Non-pigmented ciliary epithelial cell (primary cell): ENCODE results near the gene INPP5J.
"Not testable (repeated sequence)": the region's sequence is repeated elsewhere in the genome, so short reads cannot be mapped to it uniquely, and the experiment has no call there.

Experiments
- DNase-seq: peaks from one replicate; pipeline ENCODE4 v3.0.0-alpha.2; 2010; ENCODE audit warnings: low read depth

INPP5J gene

GRCh38 chr22:31102441-31103081 lies 20.2 kb upstream of the INPP5J start:
- peak; percentile 70 for DNase-seq

GRCh38 chr22:31103111-31103510 lies 19.7 kb upstream of the INPP5J start:
- no peak for DNase-seq

- DNase-seq: no peak
Observed at GRCh38 chr22:31103899-31104694, 18.7 kb upstream of the INPP5J start.

- no peak for DNase-seq
Observed at GRCh38 chr22:31104869-31105268, 17.9 kb upstream of the INPP5J start.

GRCh38 chr22:31105282-31105929 lies 17.4 kb upstream of the INPP5J start:
- no peak for DNase-seq

- DNase-seq: no peak
Observed at GRCh38 chr22:31106001-31106571, 16.7 kb upstream of the INPP5J start.

GRCh38 chr22:31106731-31107177 lies 16.0 kb upstream of the INPP5J start:
- DNase-seq: no peak

- peak; percentile 93 for DNase-seq
Observed at GRCh38 chr22:31107178-31107893, 15.4 kb upstream of the INPP5J start, which contains the start of gene SELENOM. Gene SELENOM (minus strand): TSS chr22:31107568. CDS start chr22:31107505, 63 bp downstream.

GRCh38 chr22:31107894-31108218 lies 14.9 kb upstream of the INPP5J start:
- DNase-seq: no peak

- DNase-seq: not testable (repeated sequence)
Observed at GRCh38 chr22:31112547-31113091, 10.1 kb upstream of the INPP5J start.

- no peak for DNase-seq
Observed at GRCh38 chr22:31118046-31118820, 4.5 kb upstream of the INPP5J start.

- DNase-seq: no peak
Observed at GRCh38 chr22:31119026-31119717, 3.6 kb upstream of the INPP5J start.

- no peak for DNase-seq
Observed at GRCh38 chr22:31120230-31120629, 2.5 kb upstream of the INPP5J start.

- DNase-seq: no peak
Observed at GRCh38 chr22:31120642-31121041, 2.1 kb upstream of the INPP5J start.

GRCh38 chr22:31121403-31121802 lies 1.4 kb upstream of the INPP5J start:
- DNase-seq: no peak

- no peak for DNase-seq
Observed at GRCh38 chr22:31122196-31122531, 602 bp upstream of the INPP5J start.

- DNase-seq: no peak
Observed at GRCh38 chr22:31123292-31123602, 481 bp downstream of the INPP5J start.

GRCh38 chr22:31124290-31124689 lies 1.5 kb downstream of the INPP5J start:
- DNase-seq: no peak

GRCh38 chr22:31124811-31125465 lies 2.2 kb downstream of the INPP5J start:
- no peak for DNase-seq

GRCh38 chr22:31125521-31126117 lies 2.9 kb downstream of the INPP5J start:
- DNase-seq: no peak
